Liver (tissue), 9 donors: ENCODE measurements around the gene ZNF559. TPM values are rescaled to one million over a fixed set of nuclear protein-coding genes. Genes with fewer than 3 reads are reported as not detected.

ENCODE experiments used
- DNase-seq: peaks from one replicate; pipeline ENCODE4 v3.0.0-alpha.2; 2017; ENCODE audit warnings: low spot score
- H3K27ac ChIP-seq, 2 donors: one replicate each; pipeline ENCODE4 v1.7.0; 2013; ENCODE audit warnings: inconsistent platforms in 2 of 2, low read length in 2 of 2, control low read depth in 1 of 2, low read depth in 1 of 2, mild to moderate bottlenecking in 1 of 2
- H3K27me3 ChIP-seq, 4 donors: one replicate each; pipeline versions ENCODE4 v1.6.1 to v1.7.0; 2013; ENCODE audit warnings: low read length in 3 of 4, inconsistent platforms in 1 of 4, mild to moderate bottlenecking in 1 of 4, moderate library complexity in 1 of 4; ENCODE audit not compliant: control insufficient read depth in 4 of 4, insufficient read depth in 4 of 4
- H3K36me3 ChIP-seq, 4 donors: one replicate each; pipeline versions ENCODE4 v1.6.1 to v1.7.0; 2013; ENCODE audit warnings: low read length in 3 of 4, mild to moderate bottlenecking in 3 of 4, low read depth in 1 of 4, moderate library complexity in 1 of 4; ENCODE audit not compliant: control insufficient read depth in 4 of 4, insufficient read depth in 3 of 4
- H3K4me1 ChIP-seq, 4 donors: one replicate each; pipeline versions ENCODE4 v1.6.1 to v1.7.0; 2013; ENCODE audit warnings: low read length in 3 of 4, mild to moderate bottlenecking in 3 of 4, moderate library complexity in 1 of 4; ENCODE audit not compliant: control insufficient read depth in 4 of 4, insufficient read depth in 4 of 4
- H3K4me3 ChIP-seq, 3 donors: one replicate each; pipeline versions ENCODE4 v1.6.1 to v1.7.0; 2013; ENCODE audit warnings: low read length in 3 of 3, control low read depth in 1 of 3, low read depth in 1 of 3, mild to moderate bottlenecking in 1 of 3
- H3K9ac ChIP-seq, 2 donors: one replicate each; pipeline ENCODE4 v1.7.0; 2013; ENCODE audit warnings: low read length in 2 of 2, mild to moderate bottlenecking in 2 of 2, moderate library complexity in 2 of 2, control low read depth in 1 of 2, low read depth in 1 of 2
- H3K9me3 ChIP-seq, 4 donors: one replicate each; pipeline versions ENCODE4 v1.6.1 to v1.7.0; 2013; ENCODE audit warnings: low read length in 3 of 4; ENCODE audit not compliant: control insufficient read depth in 4 of 4
- HNF4A ChIP-seq, 2 donors: conservative IDR thresholded peaks; 2 replicates each; pipeline ENCODE4 v1.6.1; 2016; ENCODE audit warnings: antibody characterized with exemption in 2 of 2, mild to moderate bottlenecking in 2 of 2
- RAD21 ChIP-seq, 2 donors: IDR thresholded peaks; 2 replicates each; pipeline ENCODE4 v1.6.1; 2016; ENCODE audit warnings: antibody characterized with exemption in 2 of 2, mild to moderate bottlenecking in 2 of 2
- WGBS: extraction: QIAGEN DNeasy Blood & Tissue Kit; methylation state at CpG from one replicate; pipeline ENCODE4 v1.1.7; 2013; 5-methylcytosine and 5-hydroxymethylcytosine counted together
- polyA plus RNA-seq, 2 donors: library from polyadenylated mRNA; stranded (reverse) in 1 of 2; unstranded in 1 of 2; fragments of 200-250 nt in 1 of 2; fragments of >200 nt in 1 of 2; fragmentation: Nextera tagmentation in 1 of 2; extraction: Ambion mirVana in 1 of 2; gene quantifications; one replicate each; pipeline versions ENCODE4 v1.2.1 to v1.2.3, GENCODE V29; 2013 to 2015
- total RNA-seq, 2 donors: library from RNA; depleted of rRNA; stranded (reverse); fragments of >200 nt; gene quantifications; one replicate each; pipeline ENCODE4 v1.2.3, GENCODE V29; 2014
- TF ChIP-seq, protein P1 (sequence below): IDR thresholded peaks from 2 replicates; pipeline ENCODE4 v1.6.1; 2016; ENCODE audit warnings: antibody characterized with exemption
- donor health status: healthy.
- donor health status: healthy.
- donor health status: healthy.
- donor health status: healthy.
- donor health status: healthy.

ZNF559 gene
- total and polyA plus RNA-seq, 4 donors = 2.6 to 6.2 (median 3.6) TPM

- Histone ChIP-seq H3K9ac (no peak overlapping the region), H3K27ac (no peak overlapping the region), H3K4me3 (peak overlapping the region in 2 of 3 donors; percentile 63 to 85), H3K36me3 (peaks cover 7 to 65% (median 58%) of the 10 kb centered on the region in 4 donors), H3K9me3 (peaks cover 65 to 95% (median 78%) of the 10 kb centered on the region in 4 donors), H3K4me1 (no peaks in the 10 kb centered on the region), H3K27me3 (no peaks in the 10 kb centered on the region)
- no peak for DNase-seq
- 73% methylated on average over 4 of the region's 4 CpGs for WGBS
- TF ChIP-seq RAD21 (IDR thresholded peaks at IDR 0.05) (no peak), HNF4A (conservative IDR thresholded peaks at IDR 0.05) (no peak)
- TF ChIP-seq, protein P1, sequence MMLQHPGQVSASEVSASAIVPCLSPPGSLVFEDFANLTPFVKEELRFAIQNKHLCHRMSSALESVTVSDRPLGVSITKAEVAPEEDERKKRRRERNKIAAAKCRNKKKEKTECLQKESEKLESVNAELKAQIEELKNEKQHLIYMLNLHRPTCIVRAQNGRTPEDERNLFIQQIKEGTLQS = no peak
Measured at GRCh38 chr19:9381361-9381785, 57.4 kb downstream of the ZNF559 start.

Other genes with a start within 250 kb of the ZNF559 start
- gene OR1M1, start 237.1 kb upstream of the ZNF559 start, total RNA-seq = not detected
- gene OR1M1, start 237.1 kb upstream of the ZNF559 start, polyA plus RNA-seq = not detected
- gene OR7G2, start 216.7 kb upstream of the ZNF559 start, total RNA-seq = not detected
- not detected for gene OR7G2, start 216.7 kb upstream of the ZNF559 start, polyA plus RNA-seq
- gene OR7G1, start 208.4 kb upstream of the ZNF559 start, total RNA-seq = not detected
- gene OR7G1, start 208.4 kb upstream of the ZNF559 start, polyA plus RNA-seq = not detected
- gene OR7G3, start 197.2 kb upstream of the ZNF559 start, total RNA-seq = not detected
- not detected for gene OR7G3, start 197.2 kb upstream of the ZNF559 start, polyA plus RNA-seq
- 10 to 100 TPM in 1 of 2 donors, 1 to 10 TPM in 1; 9.9 to 11.6 TPM for gene ZNF317, start 183.8 kb upstream of the ZNF559 start, total RNA-seq
- gene ZNF317, start 183.8 kb upstream of the ZNF559 start, polyA plus RNA-seq = 10 to 100 TPM in 1 of 2 donors, 1 to 10 TPM in 1; 7.8 to 11.2 TPM
- gene OR7D2, start 145.2 kb upstream of the ZNF559 start, total RNA-seq = not detected
- under 1 TPM; 0.06 to 0.18 TPM for gene OR7D2, start 145.2 kb upstream of the ZNF559 start, polyA plus RNA-seq
- not detected for gene OR7D4, start 104.6 kb upstream of the ZNF559 start, total RNA-seq
- gene OR7D4, start 104.6 kb upstream of the ZNF559 start, polyA plus RNA-seq = not detected
- not detected for gene OR7E24, start 73.2 kb upstream of the ZNF559 start, total RNA-seq
- gene OR7E24, start 73.2 kb upstream of the ZNF559 start, polyA plus RNA-seq = not detected
- gene ZNF699, start 14.3 kb upstream of the ZNF559 start, total RNA-seq = 1 to 10 TPM; 2.5 to 3.0 TPM
- 1 to 10 TPM in 1 of 2 donors, under 1 TPM in 1; 0.91 to 1.1 TPM for gene ZNF699, start 14.3 kb upstream of the ZNF559 start, polyA plus RNA-seq
- under 1 TPM; 0.51 to 0.67 TPM for gene ZNF177, start 38.8 kb downstream of the ZNF559 start, total RNA-seq
- under 1 TPM; 0.32 to 0.40 TPM for gene ZNF177, start 38.8 kb downstream of the ZNF559 start, polyA plus RNA-seq
- 10 to 100 TPM; 11.5 to 14.1 TPM for gene ZNF266, start 111.4 kb downstream of the ZNF559 start, total RNA-seq
- 1 to 10 TPM; 3.2 to 4.9 TPM for gene ZNF266, start 111.4 kb downstream of the ZNF559 start, polyA plus RNA-seq
- gene ZNF560, start 174.4 kb downstream of the ZNF559 start, total RNA-seq = not detected
- not detected for gene ZNF560, start 174.4 kb downstream of the ZNF559 start, polyA plus RNA-seq
- 1 to 10 TPM; 4.4 to 6.8 TPM for gene ZNF426, start 214.5 kb downstream of the ZNF559 start, total RNA-seq
- 1 to 10 TPM in 1 of 2 donors, under 1 TPM in 1; 0.75 to 1.3 TPM for gene ZNF426, start 214.5 kb downstream of the ZNF559 start, polyA plus RNA-seq